ENCODE results near the gene THSD7A.

The THSD7A gene

DNA sequence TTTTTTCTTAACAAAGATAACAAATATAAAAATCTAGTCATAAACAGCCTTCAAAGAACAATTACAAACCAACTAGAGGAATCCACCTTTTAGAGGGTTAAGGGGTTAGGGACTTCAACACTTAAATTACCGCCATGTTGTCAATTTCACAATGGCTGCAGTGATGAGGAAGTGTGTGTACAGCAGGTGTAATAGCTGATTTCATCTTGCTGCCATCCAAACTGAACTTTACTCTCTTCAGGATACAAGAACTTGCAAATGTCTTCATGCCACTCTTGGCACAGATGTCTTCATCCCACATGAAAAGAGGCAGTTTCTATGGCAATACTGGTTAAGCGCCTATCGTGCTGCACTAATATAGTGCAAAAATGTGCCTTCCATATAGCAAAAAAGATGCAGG lies 457.4 kb downstream of the THSD7A start:
- no peak for DNase-seq

- DNase-seq = peak; percentile 32
Measured at GRCh38 chr7:11373546-11374142, 458.4 kb downstream of the THSD7A start.

DNA sequence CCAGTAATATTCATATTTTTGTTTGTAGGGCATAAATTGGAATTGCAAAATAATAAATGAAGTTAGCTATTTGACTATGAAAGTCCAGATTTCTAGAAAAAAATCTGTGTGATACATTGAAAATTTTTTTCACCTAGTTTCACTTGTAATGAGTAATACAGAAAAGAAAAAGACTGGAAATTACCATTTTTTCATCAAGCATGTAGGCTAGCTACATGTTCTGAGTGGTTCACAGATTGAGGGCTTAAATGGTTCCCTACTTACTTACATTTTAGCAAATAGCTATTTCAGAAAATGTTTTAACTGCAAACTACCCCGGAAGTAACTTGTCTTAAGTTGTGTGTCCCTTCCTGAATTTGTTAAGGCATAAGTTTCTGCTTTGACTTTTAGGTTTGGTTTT lies 462.3 kb downstream of the THSD7A start:
- DNase-seq = no peak

DNA sequence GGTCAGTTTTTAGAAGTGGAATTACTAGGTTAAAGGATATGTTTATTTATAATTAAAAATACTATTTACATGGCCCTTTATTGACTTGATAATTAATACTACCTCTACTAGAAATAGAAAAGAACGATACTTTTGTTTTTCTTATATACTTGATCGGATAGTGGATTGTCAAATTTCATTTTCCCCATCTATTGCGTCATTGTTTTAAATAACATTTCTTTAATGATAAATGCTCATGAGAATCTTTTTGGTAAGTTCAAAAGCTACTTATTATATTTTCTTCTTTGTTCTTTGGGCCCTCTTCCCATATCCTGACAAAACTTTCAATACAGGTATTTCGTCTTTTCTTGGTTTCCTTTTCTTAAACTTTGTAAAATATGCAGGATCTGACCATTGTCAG lies 465.9 kb downstream of the THSD7A start:
- DNase-seq = no peak

DNA sequence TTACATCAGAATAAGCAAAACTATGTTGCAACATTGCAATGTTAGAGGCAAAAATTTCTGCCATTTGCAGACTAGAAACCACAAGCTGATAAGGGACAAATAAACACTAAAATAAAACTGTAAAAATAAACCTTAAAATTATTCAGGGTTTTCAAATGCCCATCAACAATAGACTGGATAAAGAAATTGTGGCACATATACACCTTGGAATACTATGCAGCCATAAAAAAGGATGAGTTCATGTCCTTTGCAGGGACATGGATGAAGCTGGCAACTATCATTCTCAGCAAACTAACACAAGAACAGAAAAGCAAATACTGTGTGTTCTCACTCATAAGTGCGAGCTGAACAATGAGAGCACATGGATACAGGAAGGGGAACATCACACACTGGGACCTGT lies 473.4 kb downstream of the THSD7A start:
- no peak for DNase-seq

- no peak for DNase-seq
Measured at GRCh38 chr7:11355399-11356005, 476.5 kb downstream of the THSD7A start.

- no peak for DNase-seq
Measured at GRCh38 chr7:11346302-11346701, 485.7 kb downstream of the THSD7A start.

DNA sequence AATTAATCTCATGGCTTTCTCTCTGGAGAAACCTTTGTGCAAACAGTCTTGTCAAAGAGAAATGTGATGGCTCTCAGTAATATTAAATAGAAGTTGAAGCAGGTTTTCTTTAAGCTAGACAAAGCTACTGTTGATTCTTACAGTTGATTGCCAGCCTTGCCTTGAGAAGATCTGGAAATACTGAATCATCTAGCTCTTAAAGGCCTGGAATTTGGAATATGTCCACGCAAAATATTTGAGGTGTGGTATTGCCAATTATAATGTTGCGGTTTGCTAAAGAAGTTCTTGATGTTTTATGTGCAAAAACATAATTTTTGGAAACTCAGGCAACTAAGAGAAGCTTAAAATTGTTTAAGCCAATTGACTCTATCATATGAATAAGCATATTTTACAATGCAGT lies 486.4 kb downstream of the THSD7A start:
- no peak for DNase-seq

- DNase-seq = peak; percentile 37
Measured at GRCh38 chr7:11343818-11344413, 488.1 kb downstream of the THSD7A start.

GRCh38 chr7:11343136-11343535 lies 488.9 kb downstream of the THSD7A start:
- peak; percentile 30 for DNase-seq

- DNase-seq = peak; percentile 21
Measured at GRCh38 chr7:11341285-11341944, 490.6 kb downstream of the THSD7A start.

- no peak for DNase-seq
Measured at GRCh38 chr7:11336432-11336831, 495.6 kb downstream of the THSD7A start.

DNA sequence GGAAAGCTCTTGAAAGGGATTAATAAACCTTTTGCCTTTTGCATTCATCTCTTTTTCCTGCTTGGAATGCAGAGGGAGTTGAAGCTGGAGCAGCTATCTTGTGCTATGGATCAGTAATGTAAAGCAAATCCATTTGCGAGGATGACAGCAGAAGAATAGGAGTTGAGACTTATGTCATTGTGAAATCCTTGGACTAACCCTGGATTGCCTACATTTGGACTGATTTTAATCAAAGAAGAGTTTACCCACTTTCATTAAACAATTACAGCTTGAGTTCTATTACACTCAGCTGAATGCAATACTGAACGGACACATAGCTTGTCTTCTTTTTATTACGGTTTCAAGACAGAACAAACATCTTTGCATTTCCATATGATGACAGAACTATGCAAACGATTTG lies 496.1 kb downstream of the THSD7A start:
- DNase-seq = no peak

DNA sequence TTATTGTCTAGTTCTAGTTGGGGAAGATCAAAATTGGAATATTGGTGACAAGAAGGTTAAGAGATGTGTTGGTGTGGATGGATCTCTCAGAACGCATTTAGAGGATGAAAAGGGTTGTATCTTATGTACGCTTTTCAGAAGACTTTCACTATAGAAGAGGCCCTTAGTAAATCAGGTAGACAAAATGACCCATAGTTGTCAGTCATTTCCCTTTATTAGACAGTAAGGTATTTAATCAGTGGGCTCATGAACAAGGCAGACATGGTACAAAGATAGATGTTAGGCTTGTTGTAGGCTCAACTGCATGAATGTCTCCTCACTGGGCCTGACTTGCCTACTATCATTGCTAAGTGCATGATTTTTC lies 499.2 kb downstream of the THSD7A start:
- no peak for DNase-seq

- no peak for DNase-seq
Measured at GRCh38 chr7:11332186-11332864, 499.7 kb downstream of the THSD7A start.

DNA sequence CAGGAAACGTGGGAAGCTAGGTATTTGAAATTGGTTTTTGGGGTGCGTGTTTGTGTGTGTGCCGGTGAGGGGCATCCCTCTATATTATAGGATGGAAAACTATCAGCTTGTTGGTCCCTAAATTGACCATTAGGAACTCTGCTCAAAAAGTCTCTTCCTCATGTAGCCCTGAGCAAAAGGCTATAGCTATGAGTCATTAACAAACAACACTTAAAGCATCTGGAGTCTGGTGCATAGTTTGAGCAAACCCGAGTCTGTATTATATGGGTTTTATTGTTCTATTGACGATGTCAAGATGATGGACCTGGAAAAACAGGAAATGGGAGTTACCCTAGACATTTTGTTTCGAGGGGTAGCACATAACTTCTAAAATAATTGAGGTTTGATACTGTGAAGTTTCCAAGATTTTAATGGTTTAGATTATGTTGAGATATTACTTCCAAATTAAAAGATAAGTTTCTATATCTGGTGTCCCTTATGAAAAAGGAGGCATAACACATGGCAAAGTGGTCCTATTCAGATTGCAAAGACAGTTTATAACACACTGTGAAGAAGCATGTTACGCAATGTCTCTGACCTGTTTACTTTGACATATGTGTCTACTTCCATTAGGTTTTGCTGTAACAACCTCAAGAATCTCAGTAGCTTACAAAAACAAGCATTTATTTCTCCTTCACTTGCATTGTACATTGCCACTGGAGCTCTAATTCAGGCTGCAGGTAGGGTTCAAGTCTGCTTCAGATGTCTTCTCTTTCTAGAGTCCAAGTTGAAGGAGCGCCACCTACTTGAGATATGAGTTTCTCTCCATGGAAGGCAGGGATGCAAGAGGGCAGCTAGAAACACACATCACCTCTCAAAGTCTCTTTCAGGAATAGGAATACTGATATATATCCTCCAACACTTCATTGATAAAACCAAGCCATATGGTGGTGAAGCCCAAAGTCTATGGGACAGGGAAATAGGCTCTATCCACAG lies 500.6 kb downstream of the THSD7A start:
- no peak for DNase-seq

DNA sequence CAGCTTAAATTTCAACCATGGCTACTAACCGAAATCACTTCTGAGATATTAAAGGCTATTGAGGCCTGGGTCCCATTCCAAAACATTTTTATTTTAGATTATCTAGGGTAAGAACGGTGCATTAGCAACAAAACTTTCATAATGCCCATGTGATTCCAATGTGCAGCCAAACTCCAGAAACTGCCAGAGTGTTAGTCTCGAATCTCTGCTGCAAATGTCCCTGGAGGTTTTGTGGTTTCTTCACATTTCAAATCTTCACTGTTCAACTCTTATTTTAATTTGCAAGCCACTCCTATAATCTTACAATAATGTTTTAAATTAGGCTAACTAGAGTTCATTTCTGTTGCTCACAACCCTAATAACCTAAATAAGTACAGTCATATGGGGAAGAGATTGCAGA lies 501.3 kb downstream of the THSD7A start:
- DNase-seq = no peak

GRCh38 chr7:11330208-11330607 lies 501.8 kb downstream of the THSD7A start:
- no peak for DNase-seq

DNA sequence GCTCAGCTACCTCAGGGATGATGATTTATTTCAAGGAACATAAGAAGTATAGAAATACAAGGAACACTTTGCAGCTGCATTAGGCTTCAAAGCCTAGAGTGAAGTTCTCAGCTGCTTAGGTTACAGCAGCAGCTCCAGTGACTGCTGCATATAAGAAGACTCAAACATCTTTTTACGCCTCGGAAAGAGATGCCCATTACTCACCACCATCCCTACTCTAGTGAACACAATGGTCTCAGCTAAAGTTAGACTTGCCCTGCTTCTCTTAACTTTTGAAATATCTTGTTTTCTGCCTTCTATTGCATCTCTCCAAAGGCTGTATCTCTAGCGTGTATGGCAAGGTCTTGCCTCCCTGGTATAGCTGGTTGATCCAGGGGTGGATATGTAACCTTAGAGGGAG lies 502.4 kb downstream of the THSD7A start:
- no peak for DNase-seq

DNA sequence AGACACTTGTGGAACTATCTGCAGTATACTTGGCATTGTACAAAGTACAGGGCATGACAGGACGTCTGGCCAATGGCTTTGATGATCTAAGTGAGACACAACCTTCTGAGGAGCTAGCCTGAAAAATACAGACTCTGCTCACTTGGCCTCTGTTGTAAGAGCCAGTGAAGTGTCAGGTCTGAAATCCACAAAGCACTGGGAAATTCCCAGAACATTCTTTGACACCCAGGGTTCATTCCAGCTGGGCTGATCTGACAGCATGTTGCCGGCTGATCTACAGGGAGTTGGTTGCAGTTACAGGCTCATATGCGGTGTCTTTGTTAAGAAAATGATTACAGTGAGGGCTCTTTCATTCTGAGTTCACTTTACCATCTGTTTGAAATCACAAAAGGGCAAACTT lies 503.7 kb downstream of the THSD7A start:
- DNase-seq = peak; percentile 45

GRCh38 chr7:11327633-11328032 lies 504.4 kb downstream of the THSD7A start:
- DNase-seq = no peak

All from kidney glomerular epithelial cell (primary cell).